NCI-H2196 (cell line): ENCODE data around the gene SCFD1.

Experiments used
- DNase-seq: peaks from one replicate; lab custom pipeline; 2025; ENCODE audit not compliant: unreplicated experiment; lab: John Stamatoyannopoulos, UW

Gene SCFD1

DNA sequence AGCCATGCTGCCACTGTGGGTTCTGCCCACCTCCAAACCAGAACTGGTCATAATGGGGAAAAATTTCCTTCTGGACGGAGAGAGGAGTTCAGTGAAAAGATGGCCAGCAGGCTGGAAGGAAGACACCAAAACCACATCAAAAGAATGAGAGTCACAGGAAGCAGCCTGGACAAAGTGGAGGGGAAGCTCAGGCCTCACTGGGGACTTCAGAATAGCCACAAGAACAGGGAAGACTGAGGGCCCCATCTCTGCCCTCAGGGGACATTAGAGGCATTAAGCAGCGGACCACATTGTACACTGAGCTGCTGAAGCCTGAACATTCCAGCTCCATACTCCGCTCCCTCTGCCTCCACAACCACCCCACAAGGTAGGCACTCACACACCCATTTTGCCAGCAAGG, 132.7 kb downstream of the SCFD1 start:
- DNase-seq = no peak

DNA sequence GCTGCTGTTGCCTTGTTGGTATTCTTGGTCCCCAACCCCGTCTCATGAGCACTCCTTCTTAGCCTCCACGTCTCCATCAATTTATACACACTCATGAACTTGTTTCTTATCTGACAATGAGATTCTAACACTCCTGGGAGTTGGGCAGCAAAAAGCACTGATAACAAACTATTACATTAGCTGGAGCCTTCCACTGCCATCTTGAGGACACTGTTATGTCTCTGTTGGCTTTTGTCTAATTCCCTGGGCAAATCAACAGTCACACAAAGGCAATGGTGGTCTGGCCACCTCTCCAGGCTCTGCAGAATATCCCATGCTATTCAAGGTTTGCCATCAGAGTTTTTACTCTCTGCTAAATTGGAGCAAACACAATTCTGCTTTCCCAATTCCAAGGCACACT, 134.5 kb downstream of the SCFD1 start:
- no peak for DNase-seq

- DNase-seq = no peak
These were observed 135.0 kb downstream of the SCFD1 start for GRCh38 chr14:30757082-30757481.

DNA sequence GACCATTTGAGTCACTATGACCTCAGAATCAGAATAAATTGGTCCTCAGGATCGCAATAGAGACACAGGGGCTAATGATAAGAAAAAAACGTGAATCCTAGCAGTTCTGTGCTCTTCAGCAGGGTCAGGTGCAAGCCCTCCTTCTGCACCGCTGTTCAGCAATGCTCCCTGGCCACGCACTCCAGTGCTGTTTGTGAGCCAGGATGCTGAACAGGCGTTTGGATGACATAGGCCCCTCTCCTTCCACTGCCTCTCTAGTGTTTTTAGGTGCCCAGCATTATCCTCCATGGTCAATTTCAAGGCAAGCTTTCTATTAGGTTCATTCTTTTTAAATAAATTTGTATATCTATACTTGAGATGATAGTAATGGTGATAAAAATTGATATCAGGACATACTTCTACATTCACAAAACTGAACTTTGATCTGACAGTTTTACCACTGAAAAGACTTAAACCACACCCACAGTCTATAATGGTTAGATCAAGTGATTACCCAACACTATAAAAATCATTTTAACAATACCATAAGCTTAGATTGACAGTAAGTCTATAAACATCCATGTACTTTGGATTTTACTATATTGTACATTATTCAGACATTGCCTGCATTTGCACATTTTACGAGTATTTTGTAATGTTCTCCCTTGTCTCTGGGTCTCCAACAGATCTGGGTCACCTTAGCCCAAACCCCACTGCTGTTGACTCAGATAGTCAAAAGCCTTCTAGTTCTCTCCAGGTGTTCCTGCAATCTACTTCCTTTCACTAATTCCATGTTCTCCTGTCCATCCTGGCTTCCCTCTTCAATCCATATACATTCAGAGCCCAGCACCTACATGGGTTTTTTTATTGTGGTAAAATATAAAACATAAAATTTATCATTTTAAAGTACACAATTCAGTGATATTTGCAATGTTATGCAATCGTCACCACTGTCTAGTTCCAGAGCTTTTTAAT, 137.3 kb downstream of the SCFD1 start:
- DNase-seq = no peak

- DNase-seq = no peak
These were observed 141.8 kb downstream of the SCFD1 start for GRCh38 chr14:30763891-30764290.

DNA sequence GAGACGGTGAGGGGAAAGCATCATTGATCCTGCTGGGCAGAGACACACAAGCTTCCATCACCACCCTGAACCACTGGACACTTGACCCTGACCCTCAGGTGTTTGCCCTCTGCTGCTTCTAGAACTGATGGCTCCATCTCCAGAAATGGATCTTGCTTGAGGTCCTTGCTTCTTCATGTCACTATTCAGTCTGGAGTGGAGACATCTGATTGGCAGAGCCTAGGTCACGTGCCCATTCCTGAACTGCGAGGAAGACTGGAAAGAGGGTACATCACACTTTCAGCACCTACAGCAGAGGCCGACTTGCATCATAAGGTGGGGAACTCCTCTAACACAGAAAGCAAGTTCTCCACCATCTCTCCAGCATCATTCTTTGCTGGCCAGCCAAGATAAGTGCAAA, 145.5 kb downstream of the SCFD1 start:
- DNase-seq = no peak

GRCh38 chr14:30768791-30769190, 146.7 kb downstream of the SCFD1 start:
- no peak for DNase-seq

GRCh38 chr14:30770376-30770775, 148.3 kb downstream of the SCFD1 start:
- no peak for DNase-seq

DNA sequence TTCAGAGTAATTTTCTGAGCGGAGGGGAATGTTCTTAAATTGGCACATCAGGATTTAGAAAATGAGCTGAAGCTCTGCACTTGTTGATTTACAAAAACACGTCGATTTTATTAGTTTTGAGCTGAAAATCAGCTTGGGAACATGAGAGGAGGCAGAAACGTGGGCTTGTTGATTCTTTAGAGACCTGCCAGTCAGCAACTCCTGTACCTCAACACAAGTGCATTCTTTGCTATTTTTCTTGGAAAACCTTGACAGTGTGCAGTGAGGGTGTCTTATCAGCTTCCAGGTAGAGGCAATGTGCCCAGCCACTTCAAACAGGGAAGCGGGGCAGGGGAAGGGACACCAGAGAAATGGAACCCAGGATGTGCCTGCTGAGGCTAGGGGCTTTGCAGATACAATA, 149.5 kb downstream of the SCFD1 start:
- DNase-seq = no peak

GRCh38 chr14:30779210-30779609, 157.1 kb downstream of the SCFD1 start:
- DNase-seq = no peak
